Glomerular visceral epithelial cell (primary cell): ENCODE measurements around the gene MAP2K2.

Experiments used
- DNase-seq: peaks from one replicate; pipeline ENCODE4 v3.0.0-alpha.2; 2016; ENCODE audit errors: extremely low spot score

Gene MAP2K2

GRCh38 chr19:4077800-4078684 is 45.9 kb downstream of the MAP2K2 start:
- no peak for DNase-seq

GRCh38 chr19:4077007-4077374 is 46.9 kb downstream of the MAP2K2 start:
- DNase-seq: no peak

GRCh38 chr19:4075373-4075772 is 48.5 kb downstream of the MAP2K2 start:
- DNase-seq: no peak

GRCh38 chr19:4071610-4072009 is 52.3 kb downstream of the MAP2K2 start:
- no peak for DNase-seq

GRCh38 chr19:4069331-4069959 is 54.5 kb downstream of the MAP2K2 start:
- no peak for DNase-seq

GRCh38 chr19:4068047-4068966 is 55.6 kb downstream of the MAP2K2 start:
- no peak for DNase-seq

GRCh38 chr19:4067396-4068046 is 56.4 kb downstream of the MAP2K2 start:
- DNase-seq: no peak

- DNase-seq: peak; percentile 79
These were observed 57.1 kb downstream of the MAP2K2 start, which contains the start of gene ZBTB7A for GRCh38 chr19:4066682-4067395. Gene ZBTB7A, minus strand, starts transcription at chr19:4066899. Its CDS starts 11,667 bp downstream, at chr19:4055232.

GRCh38 chr19:4066176-4066606 is 57.7 kb downstream of the MAP2K2 start:
- no peak for DNase-seq

GRCh38 chr19:4065430-4066175 is 58.3 kb downstream of the MAP2K2 start:
- DNase-seq: peak; percentile 99

- DNase-seq: peak; percentile 49
These were observed 59.2 kb downstream of the MAP2K2 start for GRCh38 chr19:4064496-4065260.

- peak; percentile 63 for DNase-seq
These were observed 59.8 kb downstream of the MAP2K2 start for GRCh38 chr19:4064149-4064495.

GRCh38 chr19:4063369-4064148 is 60.4 kb downstream of the MAP2K2 start:
- no peak for DNase-seq

- DNase-seq: no peak
These were observed 61.2 kb downstream of the MAP2K2 start for GRCh38 chr19:4062419-4063368.

GRCh38 chr19:4061683-4062418 is 62.1 kb downstream of the MAP2K2 start:
- no peak for DNase-seq

- DNase-seq: peak; percentile 50
These were observed 62.7 kb downstream of the MAP2K2 start for GRCh38 chr19:4061178-4061682.
